ENCODE measurements around the gene ARHGEF12.
A peak's percentile ranks its signal among the peaks of the same experiment; 100 is the strongest.

GRCh38 chr11:120302001-120302805 lies 34.0 kb upstream of the ARHGEF12 start:
- TF ChIP-seq CTCF (IDR thresholded peaks at IDR 0.05) (no peak), POLR2A (IDR thresholded peaks at IDR 0.05) (peak in 1 of 2 donors; percentile 20)

Measured in thyroid gland (tissue), 4 donors.